Fibroblast of lung (primary cell): ENCODE measurements around the gene PPP1R1C. TPM values are rescaled to one million over a fixed set of nuclear protein-coding genes. Genes with fewer than 3 reads are reported as not detected.

Experiments
- DNase-seq, 2 donors: peaks; one replicate each; pipeline versions ENCODE4 v3.0.0 to v3.0.0-alpha.2; 2010; ENCODE audit warnings: low read depth in 2 of 2
- H2AFZ ChIP-seq: 2 replicates; pipeline ENCODE4 v1.5.1; 2012; ENCODE audit warnings: low read length, control low read depth, inconsistent platforms
- H3K27ac ChIP-seq: 2 replicates; pipeline ENCODE4 v1.5.1; 2011; ENCODE audit warnings: low read length, control low read depth; ENCODE audit not compliant: insufficient read depth
- H3K27me3 ChIP-seq: 2 replicates; pipeline ENCODE4 v1.5.1; 2011; ENCODE audit warnings: mild to moderate bottlenecking, low read length; ENCODE audit not compliant: control insufficient read depth, insufficient read depth
- H3K36me3 ChIP-seq: 2 replicates; pipeline ENCODE4 v1.5.1; 2011; ENCODE audit warnings: low read length; ENCODE audit not compliant: control insufficient read depth, insufficient read depth
- H3K4me1 ChIP-seq: 2 replicates; pipeline ENCODE4 v1.5.1; 2011; ENCODE audit warnings: low read length; ENCODE audit not compliant: control insufficient read depth, insufficient read depth; ENCODE audit errors: extremely low read depth
- H3K4me2 ChIP-seq: 2 replicates; pipeline ENCODE4 v1.5.1; 2011; ENCODE audit warnings: low read length, control low read depth; ENCODE audit not compliant: insufficient read depth; ENCODE audit errors: extremely low read depth
- H3K4me3 ChIP-seq, 4 experiments: fragments of 200-600 bp in 1 of 4; sonication (generic) in 1 of 4; replicated peaks in 1 of 4; 2 replicates each; pipeline ENCODE4 v1.5.1; 2011 to 2016; ENCODE audit warnings: low read length in 4 of 4, low read depth in 3 of 4, mild to moderate bottlenecking in 3 of 4, control low read depth in 2 of 4, inconsistent platforms in 1 of 4, mixed read lengths in 1 of 4; ENCODE audit not compliant: insufficient read depth in 1 of 4; ENCODE audit errors: control extremely low read depth in 1 of 4
- H3K79me2 ChIP-seq: 2 replicates; pipeline ENCODE4 v1.5.1; 2012; ENCODE audit warnings: mild to moderate bottlenecking, low read length, inconsistent platforms; ENCODE audit not compliant: control insufficient read depth, insufficient read depth
- H3K9ac ChIP-seq: 2 replicates; pipeline ENCODE4 v1.5.1; 2011; ENCODE audit warnings: mild to moderate bottlenecking, low read length, control low read depth; ENCODE audit not compliant: insufficient read depth
- H3K9me3 ChIP-seq: 2 replicates; pipeline ENCODE4 v1.5.1; 2012; ENCODE audit warnings: low read depth, low read length; ENCODE audit not compliant: control insufficient read depth, insufficient read depth
- H4K20me1 ChIP-seq: 2 replicates; pipeline ENCODE4 v1.5.1; 2011; ENCODE audit warnings: low read length; ENCODE audit not compliant: control insufficient read depth, insufficient read depth; ENCODE audit errors: extremely low read depth
- CTCF ChIP-seq, 2 donors: IDR thresholded peaks in 1 of 2; conservative IDR thresholded peaks in 1 of 2; 1 replicate in 1 of 2; 2 replicates in 1 of 2; pipeline ENCODE4 v1.5.1; 2011 to 2012; ENCODE audit warnings: low read length in 2 of 2, control low read depth in 1 of 2, inconsistent platforms in 1 of 2, low read depth in 1 of 2, mild to moderate bottlenecking in 1 of 2
- EZH2 ChIP-seq: IDR thresholded peaks from 2 replicates; pipeline ENCODE4 v1.5.1; 2012; ENCODE audit warnings: low read length, control low read depth, mild to moderate bottlenecking; ENCODE audit errors: missing control alignments
- polyA plus RNA-seq, 2 donors: library from polyadenylated mRNA; depleted of rRNA in 1 of 2; stranded (reverse) in 1 of 2; unstranded in 1 of 2; fragments of >200 nt; gene quantifications; 2 replicates each; pipeline ENCODE4 v1.2.1, GENCODE V29; 2011 to 2012; ENCODE audit warnings: missing spikeins in 1 of 2
- total RNA-seq: library from RNA; depleted of rRNA; stranded (reverse); fragments of >200 nt; gene quantifications from 2 replicates; pipeline ENCODE4 v1.2.1, GENCODE V29; 2014

Gene PPP1R1C
- total and polyA plus RNA-seq, 2 donors (not counting 1 experiment from before 2014, with no cell fraction given) = 0.50 to 0.57 TPM

GRCh38 chr2:181998041-181998835, 12.6 kb downstream of the PPP1R1C start:
- Histone ChIP-seq H3K27ac (no peak overlapping the region), H3K79me2 (no peaks in the 10 kb centered on the region), H3K9me3 (no peaks in the 10 kb centered on the region), H3K9ac (no peak overlapping the region), H2AFZ (peak overlapping the region; percentile 50), H3K4me3 (no peak overlapping the region), H3K4me2 (no peak overlapping the region), H3K36me3 (no peaks in the 10 kb centered on the region), H3K27me3 (no peaks in the 10 kb centered on the region), H4K20me1 (no peaks in the 10 kb centered on the region), H3K4me1 (no peaks in the 10 kb centered on the region)
- no peak for DNase-seq
- no peak for TF ChIP-seq CTCF (conservative IDR thresholded peaks at IDR 0.05 in 1 of 2, IDR thresholded peaks at IDR 0.05 in 1 of 2; ENCODE audit: low read depth in 1 of 2, low read length in 2 of 2)
- no peak for TF ChIP-seq EZH2

GRCh38 chr2:181998891-181999654, 13.4 kb downstream of the PPP1R1C start:
- H3K4me1 ChIP-seq = no peaks in the 10 kb centered on the region
- DNase-seq = no peak
- no peak overlapping the region for H3K4me3 ChIP-seq
- TF ChIP-seq CTCF (conservative IDR thresholded peaks at IDR 0.05 in 1 of 2, IDR thresholded peaks at IDR 0.05 in 1 of 2; ENCODE audit: low read depth in 1 of 2, low read length in 2 of 2) (no peak), EZH2 (no peak)
- H3K27ac ChIP-seq = no peak overlapping the region
- no peak overlapping the region for H2AFZ ChIP-seq
- H3K36me3 ChIP-seq = no peaks in the 10 kb centered on the region
- no peaks in the 10 kb centered on the region for H3K79me2 ChIP-seq
- H4K20me1 ChIP-seq = no peaks in the 10 kb centered on the region
- no peaks in the 10 kb centered on the region for H3K9me3 ChIP-seq
- no peak overlapping the region for H3K4me2 ChIP-seq
- no peak overlapping the region for H3K9ac ChIP-seq
- H3K27me3 ChIP-seq = no peaks in the 10 kb centered on the region

- Histone ChIP-seq H2AFZ (no peak overlapping the region), H3K79me2 (no peaks in the 10 kb centered on the region), H3K4me3 (no peak overlapping the region), H3K9ac (no peak overlapping the region), H3K27me3 (no peaks in the 10 kb centered on the region), H3K4me1 (no peaks in the 10 kb centered on the region), H3K27ac (no peak overlapping the region), H3K4me2 (no peak overlapping the region), H3K36me3 (no peaks in the 10 kb centered on the region), H4K20me1 (no peaks in the 10 kb centered on the region), H3K9me3 (no peaks in the 10 kb centered on the region)
- TF ChIP-seq EZH2 (no peak), CTCF (conservative IDR thresholded peaks at IDR 0.05 in 1 of 2, IDR thresholded peaks at IDR 0.05 in 1 of 2; ENCODE audit: low read depth in 1 of 2, low read length in 2 of 2) (no peak)
- no peak for DNase-seq
Measured at GRCh38 chr2:181999911-182000310, 14.3 kb downstream of the PPP1R1C start.
